HepG2 (cell line): ENCODE results near the gene HAS3. TPM values are rescaled to one million over a fixed set of nuclear protein-coding genes. Genes with fewer than 3 reads are reported as not detected.

Source experiments
- AKAP8 ChIP-seq: sonication (generic); formaldehyde crosslinking; IDR thresholded peaks from 2 replicates; pipeline ENCODE4 v1.5.1; 2020; ENCODE audit warnings: mild to moderate bottlenecking, missing genetic modification reagents
- HDAC2 ChIP-seq: sonication (generic); formaldehyde crosslinking; IDR thresholded peaks from 2 replicates; pipeline ENCODE4 v1.4.0; 2020; ENCODE audit warnings: missing genetic modification reagents
- HOXA9 ChIP-seq: sonication (generic); formaldehyde crosslinking; IDR thresholded peaks from 2 replicates; pipeline ENCODE4 v1.8.1; 2022; ENCODE audit warnings: missing genetic modification reagents, mild to moderate bottlenecking, moderate library complexity, borderline replicate concordance
- MTF1 ChIP-seq: sonication (generic); formaldehyde crosslinking; IDR thresholded peaks from 2 replicates; pipeline ENCODE4 v1.5.0; 2020; ENCODE audit warnings: missing genetic modification reagents
- NONO ChIP-seq, 2 experiments: fragments of 450-650 bp in 1 of 2; sonication (generic) in 1 of 2; formaldehyde crosslinking in 1 of 2; IDR thresholded peaks in 1 of 2; conservative IDR thresholded peaks in 1 of 2; 2 replicates each; pipeline versions ENCODE4 v1.6.1 to v1.8.0; 2017 to 2022; ENCODE audit warnings: mild to moderate bottlenecking in 1 of 2, missing genetic modification reagents in 1 of 2, moderate library complexity in 1 of 2
- PAWR ChIP-seq: sonication (generic); formaldehyde crosslinking; IDR thresholded peaks from 2 replicates; pipeline ENCODE4 v1.4.0; 2020; ENCODE audit warnings: missing genetic modification reagents, mild to moderate bottlenecking, borderline replicate concordance
- PHF8 ChIP-seq: sonication (generic); formaldehyde crosslinking; IDR thresholded peaks from 2 replicates; pipeline ENCODE4 v1.5.0; 2020; ENCODE audit warnings: missing genetic modification reagents
- RFXAP ChIP-seq: sonication (generic); formaldehyde crosslinking; IDR thresholded peaks from 2 replicates; pipeline ENCODE4 v1.4.0; 2020; ENCODE audit warnings: missing genetic modification reagents, borderline replicate concordance
- SP5 ChIP-seq: IDR thresholded peaks from 2 replicates; pipeline ENCODE4 v1.6.1; 2016; ENCODE audit warnings: low read depth, borderline replicate concordance
- TCF7L2 ChIP-seq: IDR thresholded peaks from 2 replicates; pipeline ENCODE4 v1.6.1; 2011; ENCODE audit warnings: mild to moderate bottlenecking, low read depth, low read length, moderate library complexity
- YY1 ChIP-seq: IDR thresholded peaks from 2 replicates; pipeline ENCODE4 v1.6.1; 2011; ENCODE audit warnings: low read length, low read depth, moderate library complexity, mild to moderate bottlenecking; ENCODE audit not compliant: insufficient read depth, insufficient replicate concordance
- ZFY ChIP-seq: sonication (generic); formaldehyde crosslinking; IDR thresholded peaks from 2 replicates; pipeline ENCODE4 v1.4.0; 2020; ENCODE audit warnings: missing genetic modification reagents
- ZMYM3 ChIP-seq: sonication (generic); formaldehyde crosslinking; IDR thresholded peaks from 2 replicates; pipeline ENCODE4 v1.5.1; 2020; ENCODE audit warnings: mild to moderate bottlenecking, missing genetic modification reagents
- ZNF703 ChIP-seq: sonication (generic); formaldehyde crosslinking; IDR thresholded peaks from 2 replicates; pipeline ENCODE4 v1.5.1; 2020; ENCODE audit warnings: missing genetic modification reagents, mild to moderate bottlenecking, moderate library complexity, borderline replicate concordance
- ZSCAN31 ChIP-seq: sonication (generic); formaldehyde crosslinking; IDR thresholded peaks from 2 replicates; pipeline ENCODE4 v1.5.0; 2020; ENCODE audit warnings: low read depth, mild to moderate bottlenecking, missing genetic modification reagents
- polyA plus RNA-seq, 8 experiments: library from polyadenylated mRNA; depleted of rRNA in 3 of 8; stranded (reverse) in 7 of 8; unstranded in 1 of 8; fragments of >200 nt; fragmentation: Illumina TruSeq in 4 of 8; extraction: Trizol in 4 of 8; gene quantifications; 2 replicates each; pipeline versions ENCODE4 v1.2.1 to v1.2.3, GENCODE V29; 2011 to 2016; ENCODE audit warnings: low read depth in 4 of 8, missing spikeins in 1 of 8, mixed read lengths in 1 of 8; ENCODE audit not compliant: insufficient read depth in 1 of 8
- total RNA-seq, 5 experiments: library from RNA; depleted of rRNA; stranded (reverse); fragments of >200 nt; fragmentation: Illumina TruSeq; extraction: Trizol; gene quantifications; 2 replicates each; pipeline ENCODE4 v1.2.3, GENCODE V29; 2016; ENCODE audit warnings: low read depth in 1 of 5
- TF ChIP-seq, protein P1 (sequence below), 2 experiments: fragments of 450-650 bp in 1 of 2; sonication (generic) in 1 of 2; formaldehyde crosslinking in 1 of 2; IDR thresholded peaks; 2 replicates each; pipeline versions ENCODE4 v1.6.1 to v1.8.0; 2016 to 2022; ENCODE audit warnings: antibody characterized with exemption in 1 of 2, mild to moderate bottlenecking in 1 of 2, missing genetic modification reagents in 1 of 2
- TF ChIP-seq, protein P2 (sequence below): sonication (generic); formaldehyde crosslinking; IDR thresholded peaks from 2 replicates; pipeline ENCODE4 v1.4.0; 2020; ENCODE audit warnings: mild to moderate bottlenecking, missing genetic modification reagents

The HAS3 gene
- total and polyA plus RNA-seq, 2 of the 13 experiments (the other 11 are each of a cell fraction or from before 2014, with no cell fraction given): 0.04 to 0.30 TPM

DNA sequence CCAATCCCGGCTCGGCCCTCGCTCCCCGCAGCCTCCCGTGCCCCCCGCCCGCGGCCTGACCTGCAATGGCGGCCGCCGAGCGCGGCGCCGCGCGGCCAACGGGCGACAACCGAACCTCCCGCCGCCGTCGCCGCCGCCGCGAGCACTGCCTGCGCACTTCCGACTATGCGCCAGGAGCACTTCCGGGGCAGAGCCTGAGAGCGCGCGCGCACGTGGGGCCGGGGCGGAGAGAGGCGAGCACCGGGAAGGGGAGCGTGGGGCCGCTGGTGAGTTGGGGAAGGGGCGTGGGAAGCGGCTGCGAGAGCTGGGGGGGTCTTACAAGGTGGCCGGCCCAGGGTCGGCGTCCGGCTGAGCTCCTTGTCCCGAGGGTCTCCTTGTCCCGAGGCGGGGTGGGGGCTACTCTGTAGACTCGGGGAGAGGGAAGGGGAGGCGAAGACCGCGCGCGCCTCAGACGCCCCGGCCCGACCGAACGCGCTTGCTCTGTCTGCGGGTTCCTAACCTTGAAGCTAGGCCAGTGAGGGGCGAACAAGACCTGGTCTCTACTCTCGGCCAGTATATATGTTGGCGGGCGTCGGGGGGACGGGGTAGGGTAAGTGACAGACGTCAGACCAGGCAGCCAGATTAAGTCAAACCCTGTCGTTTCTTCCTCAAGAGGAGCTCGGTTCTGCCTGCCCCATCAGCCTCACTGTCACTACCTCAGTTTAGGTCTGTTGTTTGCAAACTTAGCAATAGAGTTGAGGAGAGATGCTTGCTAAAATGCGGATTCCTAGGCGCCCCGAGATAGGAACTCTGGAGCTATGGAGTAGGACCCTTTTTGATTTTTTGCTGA lies 27.2 kb downstream of the HAS3 start, which contains the start of the genes CHTF8 and UTP4 (continued):
- TF ChIP-seq, protein P1, sequence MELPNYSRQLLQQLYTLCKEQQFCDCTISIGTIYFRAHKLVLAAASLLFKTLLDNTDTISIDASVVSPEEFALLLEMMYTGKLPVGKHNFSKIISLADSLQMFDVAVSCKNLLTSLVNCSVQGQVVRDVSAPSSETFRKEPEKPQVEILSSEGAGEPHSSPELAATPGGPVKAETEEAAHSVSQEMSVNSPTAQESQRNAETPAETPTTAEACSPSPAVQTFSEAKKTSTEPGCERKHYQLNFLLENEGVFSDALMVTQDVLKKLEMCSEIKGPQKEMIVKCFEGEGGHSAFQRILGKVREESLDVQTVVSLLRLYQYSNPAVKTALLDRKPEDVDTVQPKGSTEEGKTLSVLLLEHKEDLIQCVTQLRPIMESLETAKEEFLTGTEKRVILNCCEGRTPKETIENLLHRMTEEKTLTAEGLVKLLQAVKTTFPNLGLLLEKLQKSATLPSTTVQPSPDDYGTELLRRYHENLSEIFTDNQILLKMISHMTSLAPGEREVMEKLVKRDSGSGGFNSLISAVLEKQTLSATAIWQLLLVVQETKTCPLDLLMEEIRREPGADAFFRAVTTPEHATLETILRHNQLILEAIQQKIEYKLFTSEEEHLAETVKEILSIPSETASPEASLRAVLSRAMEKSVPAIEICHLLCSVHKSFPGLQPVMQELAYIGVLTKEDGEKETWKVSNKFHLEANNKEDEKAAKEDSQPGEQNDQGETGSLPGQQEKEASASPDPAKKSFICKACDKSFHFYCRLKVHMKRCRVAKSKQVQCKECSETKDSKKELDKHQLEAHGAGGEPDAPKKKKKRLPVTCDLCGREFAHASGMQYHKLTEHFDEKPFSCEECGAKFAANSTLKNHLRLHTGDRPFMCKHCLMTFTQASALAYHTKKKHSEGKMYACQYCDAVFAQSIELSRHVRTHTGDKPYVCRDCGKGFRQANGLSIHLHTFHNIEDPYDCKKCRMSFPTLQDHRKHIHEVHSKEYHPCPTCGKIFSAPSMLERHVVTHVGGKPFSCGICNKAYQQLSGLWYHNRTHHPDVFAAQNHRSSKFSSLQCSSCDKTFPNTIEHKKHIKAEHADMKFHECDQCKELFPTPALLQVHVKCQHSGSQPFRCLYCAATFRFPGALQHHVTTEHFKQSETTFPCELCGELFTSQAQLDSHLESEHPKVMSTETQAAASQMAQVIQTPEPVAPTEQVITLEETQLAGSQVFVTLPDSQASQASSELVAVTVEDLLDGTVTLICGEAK (IDR thresholded peaks at IDR 0.05): 0 out of 2 replicates have a peak, but pooled peaks have one; percentile 37
- TF ChIP-seq, protein P1 (CRISPR knock-in tag; IDR thresholded peaks at IDR 0.05): no peak; the same call in none of the 2 replicates
- TF ChIP-seq PHF8 (CRISPR knock-in tag) (peak; percentile 91), ZMYM3 (CRISPR knock-in tag) (0 out of 2 replicates have a peak, but pooled peaks have one; percentile 36), HOXA9 (CRISPR knock-in tag) (peak; percentile 93; the same call in 1 of the 2 replicates), TCF7L2 (no peak), MTF1 (CRISPR knock-in tag) (no peak; the same call in 1 of the 2 replicates), ZFY (peak; percentile 87), YY1 (peak; percentile 94), ZSCAN31 (CRISPR knock-in tag) (peak; percentile 35; the same call in 1 of the 2 replicates), PAWR (CRISPR knock-in tag) (no peak), RFXAP (CRISPR knock-in tag) (peak; percentile 71; the same call in 1 of the 2 replicates), ZNF703 (CRISPR knock-in tag) (no peak), HDAC2 (CRISPR knock-in tag) (peak; percentile 21), AKAP8 (CRISPR knock-in tag) (peak; percentile 66; the same call in 1 of the 2 replicates), SP5 (CRISPR knock-in tag) (peak; percentile 50; the same call in 1 of the 2 replicates), NONO (IDR thresholded peaks at IDR 0.05) (no peak), NONO (CRISPR knock-in tag; conservative IDR thresholded peaks at IDR 0.05) (peak; percentile 97)
- TF ChIP-seq, protein P2, sequence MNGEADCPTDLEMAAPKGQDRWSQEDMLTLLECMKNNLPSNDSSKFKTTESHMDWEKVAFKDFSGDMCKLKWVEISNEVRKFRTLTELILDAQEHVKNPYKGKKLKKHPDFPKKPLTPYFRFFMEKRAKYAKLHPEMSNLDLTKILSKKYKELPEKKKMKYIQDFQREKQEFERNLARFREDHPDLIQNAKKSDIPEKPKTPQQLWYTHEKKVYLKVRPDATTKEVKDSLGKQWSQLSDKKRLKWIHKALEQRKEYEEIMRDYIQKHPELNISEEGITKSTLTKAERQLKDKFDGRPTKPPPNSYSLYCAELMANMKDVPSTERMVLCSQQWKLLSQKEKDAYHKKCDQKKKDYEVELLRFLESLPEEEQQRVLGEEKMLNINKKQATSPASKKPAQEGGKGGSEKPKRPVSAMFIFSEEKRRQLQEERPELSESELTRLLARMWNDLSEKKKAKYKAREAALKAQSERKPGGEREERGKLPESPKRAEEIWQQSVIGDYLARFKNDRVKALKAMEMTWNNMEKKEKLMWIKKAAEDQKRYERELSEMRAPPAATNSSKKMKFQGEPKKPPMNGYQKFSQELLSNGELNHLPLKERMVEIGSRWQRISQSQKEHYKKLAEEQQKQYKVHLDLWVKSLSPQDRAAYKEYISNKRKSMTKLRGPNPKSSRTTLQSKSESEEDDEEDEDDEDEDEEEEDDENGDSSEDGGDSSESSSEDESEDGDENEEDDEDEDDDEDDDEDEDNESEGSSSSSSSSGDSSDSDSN (CRISPR knock-in tag): no peak; the same call in none of the 2 replicates
